HG03354 (cell line): ENCODE data around the gene FAM107B.
"Not testable (repeated sequence)": the region's sequence is repeated elsewhere in the genome, so short reads cannot be mapped to it uniquely, and the experiment has no call there.

Experiments
- ATAC-seq: cut with Tn5 transposase; IDR thresholded peaks from one replicate; pipeline ENCODE4 v1.9.1; 2021; ENCODE audit warnings: mild to moderate bottlenecking; ENCODE audit not compliant: unreplicated experiment, poor library complexity, severe bottlenecking

FAM107B gene

DNA sequence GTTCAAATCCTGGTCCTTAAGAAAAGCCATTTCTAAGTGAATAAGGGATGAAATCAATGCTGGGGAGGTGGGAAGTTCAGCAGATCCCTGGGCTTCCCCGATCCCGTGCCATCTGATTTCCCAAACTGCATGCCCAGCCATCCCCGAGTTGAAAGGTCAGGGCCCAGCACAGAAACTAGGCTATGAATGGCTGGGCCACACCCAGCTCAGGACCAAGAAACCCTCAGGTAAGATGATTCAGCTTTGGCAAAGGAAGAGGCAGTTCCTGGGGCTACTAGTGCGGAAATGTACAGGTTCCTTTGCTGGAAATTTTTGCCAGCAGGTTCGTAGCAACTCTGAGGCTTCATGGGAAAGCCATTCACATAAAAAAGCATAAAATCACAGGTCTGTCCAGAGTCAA is 182.7 kb downstream of the FAM107B start:
- ATAC-seq, result no peak

DNA sequence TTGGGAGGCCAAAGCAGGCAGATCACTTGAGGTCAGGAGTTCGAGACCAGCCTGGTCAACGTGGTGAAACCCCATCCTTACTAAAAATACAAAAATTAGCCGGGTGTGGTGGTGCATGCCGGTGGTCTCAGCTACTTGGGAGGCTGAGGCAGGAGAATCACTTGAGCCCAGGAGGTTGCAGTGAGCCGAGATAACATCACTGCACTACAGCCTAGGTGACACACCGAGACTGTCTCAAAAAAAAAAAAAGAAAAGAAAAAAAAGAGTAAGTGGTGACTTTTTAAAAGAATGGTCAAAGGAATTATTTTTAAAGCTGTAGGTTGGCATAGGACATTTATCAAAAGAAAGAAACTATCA is 185.8 kb downstream of the FAM107B start:
- not testable (repeated sequence) for ATAC-seq

DNA sequence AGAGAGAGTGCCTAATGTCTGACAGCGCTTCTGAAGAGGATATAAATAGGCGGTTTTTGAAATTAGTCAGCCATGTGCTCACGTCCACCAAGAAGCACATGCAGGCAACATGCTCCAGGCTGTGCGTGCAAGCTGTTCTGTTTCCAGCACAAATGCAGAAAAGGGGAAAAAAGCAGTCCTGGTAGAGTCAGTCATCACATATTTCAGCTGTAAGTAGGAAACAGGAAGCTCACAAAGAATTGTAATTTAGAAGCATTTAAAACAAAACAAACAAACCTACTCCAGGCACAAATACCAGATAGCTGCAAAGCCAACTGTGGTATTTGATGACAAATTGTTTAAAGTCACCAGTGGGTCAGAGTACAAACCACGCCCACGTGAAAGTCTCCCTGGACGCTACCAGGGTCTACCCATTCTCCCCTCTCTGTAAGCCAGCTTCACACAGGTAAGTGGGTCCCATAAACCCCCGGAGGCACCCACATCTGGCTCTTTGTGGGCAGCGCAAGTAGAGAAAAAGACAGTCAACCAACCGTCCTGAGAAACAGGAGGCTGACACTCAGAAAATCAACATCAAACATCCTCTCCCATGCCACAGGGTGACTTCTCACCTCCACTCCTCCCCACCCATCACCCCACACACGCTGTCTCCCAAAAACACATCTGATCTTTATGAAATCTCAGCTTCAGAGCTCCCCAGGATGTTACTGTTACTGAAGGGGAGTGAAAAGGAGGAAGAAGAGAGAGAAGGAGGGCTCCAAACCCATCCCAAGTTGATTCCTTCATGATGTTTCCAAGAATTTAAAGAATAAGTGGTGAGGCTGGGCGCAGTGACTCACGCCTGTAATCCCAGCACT is 186.4 kb downstream of the FAM107B start:
- ATAC-seq, result peak; percentile 75

DNA sequence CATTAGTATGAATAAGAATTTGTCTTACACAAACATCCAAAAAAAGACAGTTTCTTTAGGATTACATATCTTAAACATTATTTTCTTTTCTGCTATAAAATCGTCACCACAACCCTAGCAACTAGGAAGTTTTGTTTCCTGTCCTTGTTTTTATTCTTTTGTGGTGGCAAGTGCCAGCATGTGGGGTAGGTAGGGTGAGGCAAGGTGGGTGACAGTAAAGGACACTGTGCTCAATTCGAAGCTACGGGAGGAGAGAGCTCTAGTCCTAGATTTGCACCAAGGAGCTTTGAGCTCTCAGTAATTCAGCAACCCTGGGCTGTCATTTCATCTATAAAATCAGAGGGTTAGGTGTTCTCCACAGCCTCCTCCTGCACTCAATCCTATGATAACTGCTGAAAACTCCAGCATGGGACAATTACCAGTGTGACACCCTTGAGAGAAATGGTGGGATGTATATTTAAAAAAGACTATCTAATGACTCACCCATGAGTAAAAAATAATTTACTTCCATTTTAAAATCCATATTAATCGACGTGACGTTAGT is 187.1 kb downstream of the FAM107B start:
- ATAC-seq, result no peak

DNA sequence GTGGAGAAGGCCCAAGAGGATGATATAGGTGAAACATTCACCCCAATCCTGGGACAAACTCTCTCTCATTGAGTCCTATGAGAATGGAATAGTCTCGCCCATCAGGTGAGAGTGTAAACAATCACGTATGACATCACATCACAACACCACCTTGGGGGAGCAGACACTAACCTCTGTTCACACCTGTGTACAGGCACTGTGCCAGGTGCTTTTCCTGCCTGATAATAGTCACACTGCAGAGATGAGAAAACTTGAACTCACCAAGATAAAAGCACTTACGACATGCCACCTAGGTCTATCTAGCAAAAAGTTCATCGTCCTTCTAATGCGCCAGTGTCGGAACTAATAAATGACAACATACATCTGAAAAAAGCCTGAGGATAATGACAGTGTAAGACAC is 187.8 kb downstream of the FAM107B start:
- ATAC-seq, result no peak

GRCh38 chr10:14585287-14586193 is 189.2 kb downstream of the FAM107B start:
- no peak for ATAC-seq

- ATAC-seq, result no peak
These were observed 190.0 kb downstream of the FAM107B start for GRCh38 chr10:14584661-14585060.

DNA sequence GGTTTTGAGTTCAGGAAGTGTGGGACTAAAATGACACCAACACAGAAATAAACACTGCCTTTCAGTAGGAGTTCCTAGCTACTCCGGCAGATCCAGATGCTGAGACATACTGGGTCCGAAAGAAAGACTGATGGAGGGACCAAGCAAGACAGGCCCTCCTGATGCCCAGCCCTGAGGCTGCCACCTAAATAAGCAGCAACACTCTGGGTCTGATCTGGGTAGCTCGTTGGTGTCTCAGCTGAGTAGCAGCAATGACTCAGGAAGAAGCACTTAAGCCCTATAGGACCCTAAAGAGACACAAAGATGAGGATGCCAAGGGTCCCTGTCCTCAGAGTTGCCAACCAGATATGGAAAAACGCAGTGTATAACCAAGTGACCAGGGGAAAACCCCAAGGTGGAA is 190.7 kb downstream of the FAM107B start:
- no peak for ATAC-seq

GRCh38 chr10:14583252-14583651 is 191.4 kb downstream of the FAM107B start:
- no peak for ATAC-seq

GRCh38 chr10:14581553-14582321 is 193.0 kb downstream of the FAM107B start:
- ATAC-seq, result no peak

GRCh38 chr10:14580671-14581332 is 193.9 kb downstream of the FAM107B start:
- ATAC-seq, result no peak

DNA sequence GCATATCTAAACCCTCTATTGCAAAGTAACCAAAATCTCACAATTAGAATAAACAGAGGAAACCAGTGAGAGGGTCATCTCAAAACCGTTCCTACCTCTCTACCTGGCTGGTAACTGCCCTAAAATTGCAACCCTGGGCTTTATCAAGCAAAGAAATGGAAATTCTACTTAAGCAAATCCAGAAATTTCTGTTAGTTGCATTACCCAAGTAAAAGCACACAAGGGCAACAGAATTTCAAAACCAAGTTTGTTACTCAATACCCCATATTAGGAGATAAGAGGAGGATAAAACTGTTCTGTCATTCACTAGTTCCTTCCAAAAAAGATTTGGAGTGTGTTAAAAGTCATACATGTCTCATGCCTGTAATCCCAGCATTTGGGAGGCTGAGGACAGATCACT is 195.3 kb downstream of the FAM107B start:
- ATAC-seq, result no peak

GRCh38 chr10:14578060-14578952 is 196.4 kb downstream of the FAM107B start:
- no peak for ATAC-seq

GRCh38 chr10:14574885-14575284 is 199.8 kb downstream of the FAM107B start:
- no peak for ATAC-seq

GRCh38 chr10:14574291-14574690 is 200.4 kb downstream of the FAM107B start:
- ATAC-seq, result no peak

DNA sequence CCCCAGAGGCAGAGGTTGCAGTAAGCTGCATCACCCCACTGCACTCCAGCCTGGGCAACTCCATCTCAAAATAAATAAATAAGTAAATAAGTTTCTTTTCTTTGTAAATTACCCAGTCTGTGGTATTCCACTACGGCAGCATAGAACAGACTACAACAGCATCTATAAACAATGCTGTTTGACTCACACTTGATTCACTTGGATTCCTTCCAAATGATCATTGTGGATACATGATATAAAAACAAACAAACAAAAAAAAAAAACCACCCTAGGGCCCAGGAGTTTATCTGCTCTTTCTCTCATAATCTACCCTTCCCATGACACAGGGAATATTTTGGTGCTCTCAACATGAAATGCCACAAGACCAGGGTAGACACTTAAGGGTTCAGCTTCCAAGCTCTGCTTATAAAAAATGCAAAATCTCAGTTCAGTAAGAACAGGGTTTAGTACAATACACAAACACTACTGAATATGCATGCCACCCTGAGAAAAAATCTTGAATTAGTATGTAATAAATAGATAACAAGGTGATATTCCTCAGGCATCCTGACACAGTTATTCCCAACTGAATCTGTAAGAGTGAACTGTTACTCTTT is 200.9 kb downstream of the FAM107B start:
- ATAC-seq, result no peak

DNA sequence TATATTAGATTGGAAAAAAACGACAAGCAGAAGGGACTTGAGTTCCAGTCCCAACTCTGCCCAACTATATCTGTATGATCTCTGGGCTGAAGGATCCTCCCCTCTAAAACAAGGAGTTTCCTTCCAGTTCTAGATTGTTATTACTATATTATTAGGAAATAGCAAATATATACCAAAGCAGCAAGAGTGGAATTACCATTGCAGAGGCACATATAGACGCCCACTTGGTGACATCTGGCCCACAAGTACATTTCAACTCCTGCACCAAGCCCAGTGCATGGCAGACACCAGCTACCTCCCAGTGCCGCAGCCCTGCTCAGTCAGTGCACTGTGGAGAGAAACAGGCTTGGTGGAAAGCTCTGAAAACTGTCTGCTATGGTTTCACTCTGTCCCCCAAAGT is 201.9 kb downstream of the FAM107B start:
- ATAC-seq, result no peak

DNA sequence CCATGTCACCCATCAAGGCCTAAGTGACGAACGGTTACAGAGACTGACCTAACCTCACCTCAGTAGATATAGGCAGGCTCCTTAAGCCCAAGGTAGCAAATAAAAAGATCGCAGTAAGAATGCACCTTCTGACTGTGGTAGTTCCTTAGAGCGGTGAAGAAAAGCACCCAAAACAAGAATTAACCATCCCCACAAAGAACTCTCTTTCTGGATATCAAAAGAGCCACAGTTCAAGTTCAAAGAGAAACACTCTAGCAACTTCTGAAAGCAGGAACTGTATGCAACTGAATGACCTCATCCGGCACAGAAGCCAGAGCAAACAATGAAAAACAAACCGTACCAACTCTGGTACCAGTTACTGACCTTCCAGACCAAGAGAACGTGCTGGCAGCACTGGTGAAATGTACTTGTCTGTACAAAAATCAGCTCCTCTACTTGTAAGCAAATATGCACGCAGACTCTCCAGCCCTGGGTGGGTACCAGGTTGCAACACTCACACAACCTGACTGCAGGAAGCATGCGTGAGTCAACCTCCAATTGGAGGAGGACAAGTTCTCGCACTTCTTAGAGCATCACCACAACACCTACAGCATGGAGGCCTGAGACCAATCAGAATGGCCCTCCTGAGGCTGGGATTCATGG is 202.7 kb downstream of the FAM107B start:
- peak; percentile 74 for ATAC-seq
